CD4-positive, alpha-beta T cell treated with Interleukin-4 for 4 hours (primary cell): ENCODE measurements around the gene CFAP100.

ENCODE experiments used
- DNase-seq: peaks from one replicate; pipeline ENCODE4 v3.0.0-alpha.2; 2020

CFAP100 gene

GRCh38 chr3:126424039-126424717 is 29.5 kb downstream of the CFAP100 start:
- DNase-seq = no peak

GRCh38 chr3:126424751-126425150 is 30.0 kb downstream of the CFAP100 start:
- no peak for DNase-seq

- DNase-seq = no peak
These were observed 36.4 kb downstream of the CFAP100 start for GRCh38 chr3:126431103-126431534.

GRCh38 chr3:126432361-126433104 is 37.8 kb downstream of the CFAP100 start:
- no peak for DNase-seq

- DNase-seq = no peak
These were observed 38.4 kb downstream of the CFAP100 start for GRCh38 chr3:126433105-126433430.

GRCh38 chr3:126433496-126434263 is 39.0 kb downstream of the CFAP100 start:
- no peak for DNase-seq

GRCh38 chr3:126434264-126434590 is 39.5 kb downstream of the CFAP100 start:
- DNase-seq = no peak

GRCh38 chr3:126434931-126435411 is 40.3 kb downstream of the CFAP100 start:
- no peak for DNase-seq

GRCh38 chr3:126435456-126436315 is 41.0 kb downstream of the CFAP100 start:
- DNase-seq = no peak

GRCh38 chr3:126436826-126437717 is 42.4 kb downstream of the CFAP100 start:
- DNase-seq = no peak

GRCh38 chr3:126438186-126438585 is 43.5 kb downstream of the CFAP100 start:
- no peak for DNase-seq

- no peak for DNase-seq
These were observed 44.0 kb downstream of the CFAP100 start for GRCh38 chr3:126438746-126439145.

GRCh38 chr3:126439346-126439967 is 44.7 kb downstream of the CFAP100 start:
- DNase-seq = no peak

GRCh38 chr3:126439968-126440708 is 45.4 kb downstream of the CFAP100 start:
- no peak for DNase-seq

GRCh38 chr3:126440709-126440995 is 45.9 kb downstream of the CFAP100 start:
- DNase-seq = no peak

GRCh38 chr3:126441256-126441880 is 46.7 kb downstream of the CFAP100 start:
- DNase-seq = no peak

GRCh38 chr3:126442094-126442855 is 47.6 kb downstream of the CFAP100 start:
- no peak for DNase-seq

- DNase-seq = no peak
These were observed 48.1 kb downstream of the CFAP100 start for GRCh38 chr3:126442856-126443242.

GRCh38 chr3:126445506-126445905 is 50.8 kb downstream of the CFAP100 start:
- no peak for DNase-seq

GRCh38 chr3:126446301-126446700 is 51.6 kb downstream of the CFAP100 start:
- DNase-seq = no peak
